GM12801 (cell line): ENCODE results near the gene FOSL1.
A peak's percentile ranks its signal among the peaks of the same experiment; 100 is the strongest.

Experiments used
- TF ChIP-seq, protein P1 (sequence below): IDR thresholded peaks from one replicate; pipeline ENCODE4 v1.5.1; 2011; ENCODE audit warnings: control low read depth; ENCODE audit not compliant: insufficient read length; ENCODE audit errors: extremely low read depth

Gene FOSL1

DNA sequence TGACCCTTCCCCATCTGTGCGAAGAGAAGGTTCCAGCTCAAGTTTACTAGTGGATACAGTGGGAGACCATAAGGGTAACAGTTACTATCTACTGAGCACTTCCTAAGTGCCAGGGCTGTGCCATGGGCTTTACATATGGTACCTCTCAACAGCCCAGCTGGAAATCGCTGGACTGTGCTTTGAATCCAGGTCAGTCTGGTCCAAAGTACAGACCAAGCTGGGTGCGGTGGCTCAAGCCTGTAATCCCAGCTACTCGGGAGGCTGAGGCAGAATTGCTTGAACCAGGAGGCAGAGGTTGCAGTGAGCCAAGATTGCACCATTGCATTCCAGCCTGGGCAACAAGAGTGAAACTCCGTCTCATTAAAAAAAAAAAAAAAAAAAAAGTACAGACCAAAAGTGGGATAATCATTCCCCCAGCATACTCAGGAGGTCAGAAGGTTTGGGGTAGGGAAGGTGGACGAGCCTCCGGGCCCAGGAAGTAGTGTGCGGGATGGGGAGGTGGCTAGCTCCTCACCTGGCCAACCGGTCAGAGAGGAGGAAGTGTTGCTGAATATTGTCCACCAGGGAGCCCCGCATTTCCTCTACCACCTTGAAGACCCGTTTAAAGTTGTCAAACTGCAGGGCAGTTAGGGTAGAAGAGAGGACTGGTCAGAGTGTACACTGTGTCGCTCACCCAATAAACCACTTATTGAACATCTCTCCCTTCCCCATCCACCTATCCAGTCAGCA lies 14.2 kb downstream of the FOSL1 start:
- TF ChIP-seq, protein P1, sequence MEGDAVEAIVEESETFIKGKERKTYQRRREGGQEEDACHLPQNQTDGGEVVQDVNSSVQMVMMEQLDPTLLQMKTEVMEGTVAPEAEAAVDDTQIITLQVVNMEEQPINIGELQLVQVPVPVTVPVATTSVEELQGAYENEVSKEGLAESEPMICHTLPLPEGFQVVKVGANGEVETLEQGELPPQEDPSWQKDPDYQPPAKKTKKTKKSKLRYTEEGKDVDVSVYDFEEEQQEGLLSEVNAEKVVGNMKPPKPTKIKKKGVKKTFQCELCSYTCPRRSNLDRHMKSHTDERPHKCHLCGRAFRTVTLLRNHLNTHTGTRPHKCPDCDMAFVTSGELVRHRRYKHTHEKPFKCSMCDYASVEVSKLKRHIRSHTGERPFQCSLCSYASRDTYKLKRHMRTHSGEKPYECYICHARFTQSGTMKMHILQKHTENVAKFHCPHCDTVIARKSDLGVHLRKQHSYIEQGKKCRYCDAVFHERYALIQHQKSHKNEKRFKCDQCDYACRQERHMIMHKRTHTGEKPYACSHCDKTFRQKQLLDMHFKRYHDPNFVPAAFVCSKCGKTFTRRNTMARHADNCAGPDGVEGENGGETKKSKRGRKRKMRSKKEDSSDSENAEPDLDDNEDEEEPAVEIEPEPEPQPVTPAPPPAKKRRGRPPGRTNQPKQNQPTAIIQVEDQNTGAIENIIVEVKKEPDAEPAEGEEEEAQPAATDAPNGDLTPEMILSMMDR = no peak

GRCh38 chr11:65885231-65885630 lies 15.0 kb downstream of the FOSL1 start:
- TF ChIP-seq, protein P1 = no peak

GRCh38 chr11:65884716-65885092 lies 15.5 kb downstream of the FOSL1 start:
- TF ChIP-seq, protein P1 = peak; percentile 97

DNA sequence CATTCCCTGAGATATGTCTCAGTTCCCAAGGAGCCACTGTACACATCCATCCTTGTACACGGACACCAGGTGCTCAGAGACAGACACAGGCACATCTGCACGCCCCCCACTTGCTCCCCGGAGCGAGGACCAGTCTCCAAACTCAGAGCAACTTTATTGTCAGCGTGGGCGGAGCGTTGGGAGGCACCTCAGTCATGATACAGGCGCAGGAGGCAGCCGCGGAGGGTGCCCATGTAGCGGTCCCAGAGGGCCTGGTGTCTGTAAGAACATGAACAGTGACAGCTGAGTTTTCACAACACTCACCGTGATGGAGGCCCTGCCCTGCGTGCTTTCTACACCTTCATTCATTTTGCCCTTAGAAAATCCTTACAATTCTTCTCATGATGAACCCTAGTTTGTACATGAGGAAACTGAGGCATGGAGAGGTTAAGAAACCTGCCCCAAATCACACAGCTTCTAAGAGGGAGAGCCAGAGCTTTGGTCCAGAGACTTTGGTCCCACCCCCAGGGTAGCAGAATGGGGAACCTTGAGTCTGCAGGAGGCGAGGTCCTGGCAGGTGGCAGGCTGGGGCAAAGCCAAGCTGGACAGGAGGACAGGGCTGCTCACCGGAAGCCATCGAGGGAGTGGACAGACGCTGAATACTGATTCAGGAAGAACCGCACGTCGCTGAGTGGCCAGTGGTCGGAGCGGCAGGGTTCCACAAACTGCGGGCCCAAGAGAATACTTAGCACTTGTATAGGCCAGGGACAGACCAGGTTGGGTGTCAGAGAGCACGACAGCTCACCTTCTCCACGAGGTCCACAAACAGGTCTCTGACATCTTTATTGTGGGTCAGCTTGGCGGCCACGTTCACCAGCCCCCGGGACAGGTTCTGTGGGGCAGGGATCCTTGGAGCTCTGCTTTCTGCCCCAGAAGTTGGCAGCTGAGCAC lies 16.1 kb downstream of the FOSL1 start:
- TF ChIP-seq, protein P1 = no peak

DNA sequence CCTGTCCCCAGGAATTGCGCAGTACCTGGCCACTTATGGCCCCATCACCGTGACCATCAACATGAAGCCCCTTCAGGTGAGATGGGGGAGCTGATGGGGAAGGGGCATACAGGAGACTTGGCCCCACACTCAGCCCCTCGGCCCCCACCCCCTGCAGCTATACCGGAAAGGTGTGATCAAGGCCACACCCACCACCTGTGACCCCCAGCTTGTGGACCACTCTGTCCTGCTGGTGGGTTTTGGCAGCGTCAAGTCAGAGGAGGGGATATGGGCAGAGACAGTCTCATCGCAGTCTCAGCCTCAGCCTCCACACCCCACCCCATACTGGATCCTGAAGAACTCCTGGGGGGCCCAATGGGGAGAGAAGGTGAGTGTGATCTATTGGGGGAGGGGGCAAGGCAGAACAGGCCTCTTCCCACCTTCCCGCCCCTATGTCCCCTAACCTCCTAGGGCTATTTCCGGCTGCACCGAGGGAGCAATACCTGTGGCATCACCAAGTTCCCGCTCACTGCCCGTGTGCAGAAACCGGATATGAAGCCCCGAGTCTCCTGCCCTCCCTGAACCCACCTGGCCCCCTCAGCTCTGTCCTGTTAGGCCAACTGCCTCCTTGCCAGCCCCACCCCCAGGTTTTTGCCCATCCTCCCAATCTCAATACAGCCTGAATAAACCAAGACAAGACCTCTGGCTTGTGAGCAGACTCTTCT lies 17.0 kb downstream of the FOSL1 start:
- TF ChIP-seq, protein P1 = no peak

DNA sequence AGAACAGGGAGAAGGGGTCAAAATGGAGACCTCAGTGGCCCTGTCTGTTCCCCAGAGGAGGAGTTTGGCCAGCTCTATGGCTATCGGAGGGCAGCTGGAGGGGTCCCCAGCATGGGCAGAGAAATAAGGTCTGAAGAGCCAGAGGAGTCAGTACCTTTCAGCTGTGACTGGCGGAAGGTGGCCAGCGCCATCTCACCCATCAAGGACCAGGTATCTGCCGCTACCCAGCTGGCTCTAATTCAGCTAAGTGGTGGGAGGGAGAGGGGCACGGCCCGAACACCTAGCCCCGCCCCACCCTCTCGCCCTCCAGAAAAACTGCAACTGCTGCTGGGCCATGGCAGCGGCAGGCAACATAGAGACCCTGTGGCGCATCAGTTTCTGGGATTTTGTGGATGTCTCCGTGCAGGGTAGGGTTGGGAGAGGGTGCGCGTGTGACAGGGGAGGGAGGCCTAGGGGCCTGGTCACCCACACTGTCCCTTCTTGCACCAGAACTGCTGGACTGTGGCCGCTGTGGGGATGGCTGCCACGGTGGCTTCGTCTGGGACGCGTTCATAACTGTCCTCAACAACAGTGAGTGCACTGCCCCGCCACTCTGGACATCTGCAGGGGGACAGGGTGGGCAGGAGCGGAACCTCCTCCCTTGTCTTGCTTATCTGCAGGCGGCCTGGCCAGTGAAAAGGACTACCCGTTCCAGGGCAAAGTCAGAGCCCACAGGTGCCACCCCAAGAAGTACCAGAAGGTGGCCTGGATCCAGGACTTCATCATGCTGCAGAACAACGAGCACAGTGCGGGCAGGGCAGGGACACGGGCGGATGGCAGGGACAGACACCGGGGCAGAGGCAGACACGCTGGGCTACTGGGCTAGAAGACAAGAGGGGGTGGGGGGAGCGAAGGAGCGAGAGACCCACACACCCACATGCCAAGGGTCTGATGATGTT lies 17.8 kb downstream of the FOSL1 start:
- TF ChIP-seq, protein P1 = no peak
